GM21619 (cell line): ENCODE data around the gene NPR3.
"Not testable (repeated sequence)": the region's sequence is repeated elsewhere in the genome, so short reads cannot be mapped to it uniquely, and the experiment has no call there.

ENCODE experiments used
- ATAC-seq: cut with Tn5 transposase; IDR thresholded peaks from one replicate; pipeline ENCODE4 v1.9.1; 2021; ENCODE audit not compliant: unreplicated experiment

NPR3 gene

DNA sequence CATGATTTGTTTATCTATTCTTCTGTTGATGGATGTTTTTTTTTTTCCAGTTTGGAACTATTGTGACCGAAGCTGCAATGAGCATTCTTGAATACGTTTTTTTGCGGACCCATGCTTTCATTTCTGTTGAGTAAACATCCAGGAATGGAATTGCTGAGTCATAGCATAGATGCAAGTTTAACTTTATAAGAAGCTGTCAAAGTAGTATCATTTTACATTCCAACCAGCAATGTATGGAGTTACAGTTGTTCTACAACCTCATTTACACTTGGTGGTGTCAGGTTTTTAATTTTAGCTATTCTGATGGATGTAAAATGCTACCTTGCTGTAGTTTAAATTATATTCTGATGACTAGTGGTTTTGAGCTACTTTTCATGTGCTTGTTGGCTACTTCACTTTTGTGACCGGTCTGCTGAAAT lies 49.0 kb downstream of the NPR3 start:
- no peak for ATAC-seq

GRCh38 chr5:32765266-32765665 lies 54.1 kb downstream of the NPR3 start:
- no peak for ATAC-seq

GRCh38 chr5:32767948-32768467 lies 56.9 kb downstream of the NPR3 start:
- ATAC-seq, result no peak

DNA sequence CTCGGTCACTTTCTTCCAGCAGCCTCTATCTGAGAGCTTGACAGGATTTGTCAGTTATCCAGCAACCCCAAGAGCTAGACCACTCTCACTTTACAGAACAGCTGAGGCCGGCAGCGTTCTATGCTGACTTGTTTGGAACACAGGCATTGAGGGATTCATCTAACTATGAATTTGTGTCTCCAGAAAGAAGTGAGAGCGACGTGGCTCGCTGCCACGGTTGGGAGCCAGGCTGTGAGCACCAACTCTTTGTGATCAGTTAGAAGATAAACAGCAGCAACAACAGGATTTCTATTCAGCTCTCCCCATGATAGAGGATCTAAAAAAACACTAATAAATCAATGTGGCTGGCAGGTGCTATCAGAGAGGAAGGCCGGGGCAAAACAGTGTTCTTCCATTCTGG lies 58.6 kb downstream of the NPR3 start:
- ATAC-seq, result no peak

DNA sequence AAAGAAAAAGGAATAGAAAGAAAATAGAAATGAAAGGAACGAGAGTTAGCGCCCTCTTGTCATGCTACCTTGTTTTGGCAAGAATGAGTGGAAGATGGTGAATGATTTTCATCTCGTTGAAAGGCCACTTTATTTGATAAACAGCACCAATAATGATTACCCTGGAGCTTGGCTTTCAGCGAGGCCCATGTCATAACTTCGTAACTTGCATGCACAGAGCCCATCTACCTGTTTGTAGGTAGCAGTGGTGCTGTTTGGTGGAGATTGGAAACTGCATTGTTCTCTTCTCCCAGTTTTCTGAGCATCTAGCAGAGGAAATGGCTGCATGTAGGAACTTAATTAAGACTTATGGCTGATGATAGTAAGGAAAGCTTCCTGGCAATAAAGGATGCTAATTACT lies 59.3 kb downstream of the NPR3 start:
- no peak for ATAC-seq

- no peak for ATAC-seq
Measured at GRCh38 chr5:32771037-32771436, 59.9 kb downstream of the NPR3 start.

GRCh38 chr5:32773944-32774343 lies 62.8 kb downstream of the NPR3 start:
- no peak for ATAC-seq

DNA sequence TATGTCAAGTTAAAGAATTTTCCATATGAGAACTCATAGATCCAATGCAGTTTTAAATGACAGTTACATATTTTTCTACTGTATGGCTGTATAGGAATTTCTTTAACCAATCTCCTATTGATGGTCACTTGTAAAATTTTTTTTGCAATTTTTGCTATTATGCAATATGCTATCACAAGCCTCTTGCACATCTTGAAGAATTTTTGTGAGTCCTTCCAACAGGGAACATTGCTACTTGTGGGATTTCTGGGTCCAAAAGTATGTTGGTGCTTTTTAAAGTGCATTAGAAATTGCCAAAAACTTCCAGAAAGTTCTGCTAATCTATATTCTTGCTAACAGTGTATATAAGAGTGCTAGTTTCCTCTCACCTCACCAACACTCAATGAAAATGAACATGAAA lies 65.1 kb downstream of the NPR3 start:
- no peak for ATAC-seq

GRCh38 chr5:32777222-32777621 lies 66.1 kb downstream of the NPR3 start:
- ATAC-seq, result no peak

- ATAC-seq, result no peak
Measured at GRCh38 chr5:32777733-32778132, 66.6 kb downstream of the NPR3 start.

DNA sequence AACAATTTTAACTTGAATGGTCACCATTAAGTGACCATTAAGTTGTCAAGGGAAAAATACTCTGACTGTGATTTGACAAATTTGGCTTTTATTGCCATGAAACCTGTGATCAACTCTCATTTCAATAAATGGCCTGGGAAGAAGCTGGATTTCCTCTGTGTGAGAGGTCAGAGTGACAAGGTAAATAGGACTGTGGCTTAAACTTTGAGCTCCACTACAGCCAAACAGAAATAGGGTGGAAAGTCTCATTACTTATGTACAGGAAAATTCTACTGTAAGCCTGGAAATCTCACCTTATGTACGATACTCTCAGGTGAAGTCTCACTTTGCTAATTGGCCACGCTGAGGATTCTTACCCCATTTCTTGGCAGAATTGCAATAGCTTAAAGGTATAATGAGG lies 67.3 kb downstream of the NPR3 start:
- no peak for ATAC-seq

DNA sequence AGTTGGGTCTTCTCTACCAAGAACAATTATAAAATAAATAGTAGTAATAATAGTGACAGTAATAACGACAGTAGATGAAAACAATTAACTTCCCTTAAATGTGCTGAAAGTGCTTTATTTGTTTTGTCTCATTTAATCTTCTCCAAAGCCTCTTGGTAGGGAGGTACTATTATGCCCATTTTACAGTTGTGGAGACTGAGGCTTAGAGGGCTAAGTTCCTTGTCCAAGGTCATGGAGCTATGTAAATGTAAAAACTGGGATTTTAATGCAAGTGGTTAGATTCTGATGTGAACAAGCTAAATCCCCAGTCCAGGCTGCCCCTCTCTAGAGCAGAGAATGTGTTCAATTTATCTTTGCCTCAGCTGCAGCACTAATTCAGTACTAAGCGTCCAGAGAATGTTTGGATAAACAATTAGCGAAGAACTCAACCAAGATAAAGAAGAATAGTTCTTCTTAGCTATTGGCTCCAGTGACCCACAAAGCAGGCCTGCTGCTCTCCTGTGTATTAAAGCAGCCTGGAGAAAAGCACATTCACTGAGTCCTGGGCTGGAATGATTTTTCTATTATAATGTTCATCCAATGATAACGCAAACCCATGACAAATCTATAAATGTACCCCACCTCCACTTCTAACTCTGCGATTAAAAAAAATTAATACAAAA lies 68.8 kb downstream of the NPR3 start:
- no peak for ATAC-seq

- ATAC-seq, result no peak
Measured at GRCh38 chr5:32780508-32780919, 69.4 kb downstream of the NPR3 start.

DNA sequence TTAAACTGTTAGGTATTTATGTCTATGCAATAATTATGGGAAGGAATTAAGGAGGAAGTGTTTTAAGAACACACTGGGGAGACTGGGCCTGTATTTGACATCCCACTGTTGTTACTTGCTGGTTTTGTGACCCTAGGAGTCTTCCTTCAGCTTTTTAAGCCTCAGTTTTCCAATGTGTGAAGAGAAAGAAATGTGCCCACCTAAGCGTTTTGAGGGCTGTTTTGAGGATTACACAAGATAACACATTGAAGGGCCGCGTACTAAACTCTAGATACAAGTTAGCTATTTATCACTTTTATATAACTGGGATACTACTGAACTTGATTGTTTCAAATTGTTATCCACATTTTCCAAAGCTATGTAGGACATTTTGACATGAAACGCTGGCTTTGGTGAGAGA lies 72.5 kb downstream of the NPR3 start:
- ATAC-seq, result no peak

GRCh38 chr5:32785611-32786254 lies 74.6 kb downstream of the NPR3 start:
- ATAC-seq, result no peak

DNA sequence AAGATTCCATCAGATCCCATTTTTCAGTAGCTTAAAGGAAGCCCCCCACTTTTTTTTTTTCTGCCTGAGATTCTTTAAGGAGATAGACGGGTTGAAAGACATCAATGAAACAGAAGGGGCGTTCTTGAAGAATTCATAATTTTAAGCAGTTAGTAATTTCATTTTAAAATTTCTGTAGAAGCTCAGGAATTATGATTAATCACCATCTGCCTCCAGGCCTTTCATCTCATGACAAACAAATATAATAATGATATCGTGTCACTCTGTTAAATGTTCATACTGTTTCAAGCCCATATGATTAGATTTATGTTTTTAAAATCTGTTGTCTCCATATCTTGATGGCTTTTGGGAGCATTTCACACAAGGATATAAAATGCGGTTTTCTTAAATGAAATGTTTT lies 75.2 kb downstream of the NPR3 start:
- ATAC-seq, result no peak

GRCh38 chr5:32790411-32790951 lies 79.4 kb downstream of the NPR3 start:
- ATAC-seq, result no peak

GRCh38 chr5:32791536-32792243 lies 80.6 kb downstream of the NPR3 start:
- ATAC-seq, result no peak

- no peak for ATAC-seq
Measured at GRCh38 chr5:32794086-32794485, 83.0 kb downstream of the NPR3 start.

GRCh38 chr5:32802764-32803163 lies 91.6 kb downstream of the NPR3 start:
- no peak for ATAC-seq

DNA sequence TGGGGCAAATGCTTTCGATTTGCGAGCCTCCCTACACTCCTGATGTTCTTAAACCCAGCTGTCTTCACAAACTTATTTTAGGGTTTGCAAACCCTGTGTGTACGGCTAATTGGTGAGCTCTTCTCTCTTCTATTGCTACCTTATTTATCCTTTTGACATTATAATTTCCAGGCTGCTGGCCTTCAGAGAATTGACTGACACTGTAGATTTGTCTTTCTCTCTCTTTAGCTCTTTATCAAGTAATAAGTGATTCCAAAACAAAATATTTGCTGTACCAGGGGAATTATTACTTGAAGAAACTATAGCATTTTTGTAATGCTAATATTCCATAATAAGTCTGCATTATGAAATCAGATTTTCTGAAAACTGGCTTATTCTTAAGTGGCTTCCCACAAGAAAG lies 92.5 kb downstream of the NPR3 start:
- no peak for ATAC-seq

DNA sequence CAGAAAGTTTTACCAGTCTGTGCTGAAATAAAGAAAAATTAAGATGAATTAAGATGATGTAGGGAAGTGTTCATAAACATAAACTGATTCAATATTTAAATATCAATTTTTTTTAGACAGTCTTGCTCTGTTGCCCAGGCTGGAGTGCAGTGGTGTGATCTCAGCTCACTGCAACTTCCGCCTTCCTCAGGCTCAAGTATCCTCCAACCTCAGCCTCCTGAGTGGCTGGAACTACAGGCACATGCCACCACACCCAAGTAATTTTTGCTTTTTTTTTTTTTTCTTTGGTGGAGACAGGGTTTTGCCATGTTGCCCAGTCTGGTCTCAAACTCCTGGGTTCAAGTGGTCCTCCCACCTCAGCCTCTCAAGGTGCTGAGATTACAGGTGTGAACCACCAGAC lies 94.3 kb downstream of the NPR3 start:
- ATAC-seq, result not testable (repeated sequence)
